Measurements from ENCODE around the gene LCTL.

LCTL gene

DNA sequence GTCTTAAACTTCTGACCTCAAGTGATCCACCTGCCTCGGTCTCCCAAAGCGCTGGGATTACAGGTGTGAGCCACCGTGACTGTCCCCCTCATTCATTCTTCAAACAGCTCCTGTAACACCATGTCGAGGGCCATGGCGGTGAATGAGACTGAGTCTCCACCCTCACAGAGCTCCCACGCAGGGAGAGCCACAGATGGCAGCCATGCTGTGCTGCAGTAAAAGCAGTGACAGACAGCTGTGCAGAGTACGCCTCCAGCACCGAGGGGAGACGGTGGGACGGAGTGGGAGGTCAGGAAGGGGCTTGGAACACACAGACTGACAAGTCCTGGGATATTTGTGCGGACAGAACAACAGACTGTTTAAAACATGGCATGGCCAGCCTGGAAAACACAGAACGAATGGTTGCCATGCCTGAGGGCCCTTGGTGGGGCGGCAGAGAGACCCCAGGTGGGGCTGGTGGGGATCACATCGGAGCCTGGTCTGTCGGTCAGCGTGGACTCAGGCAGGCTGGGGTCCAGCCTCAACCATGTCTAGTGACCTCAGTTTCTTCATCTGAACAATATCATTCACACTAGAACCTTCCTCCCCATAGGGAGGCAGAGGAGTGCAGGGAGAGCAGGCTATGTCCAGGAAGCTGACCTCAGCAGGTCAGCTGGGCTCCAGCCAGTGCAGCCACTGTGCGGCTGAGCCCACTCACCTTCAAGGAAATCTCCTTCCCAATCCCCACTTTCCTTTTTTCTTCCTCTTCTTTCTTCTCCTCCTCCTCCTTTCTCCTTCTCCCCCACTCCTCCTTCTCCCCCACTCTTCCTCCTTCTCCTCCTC is 20.6 kb upstream of the LCTL start:
- H3K4me3 ChIP-seq (ENCODE audit: low read depth, low read length): no peak overlapping the region
- TF ChIP-seq, protein P1, sequence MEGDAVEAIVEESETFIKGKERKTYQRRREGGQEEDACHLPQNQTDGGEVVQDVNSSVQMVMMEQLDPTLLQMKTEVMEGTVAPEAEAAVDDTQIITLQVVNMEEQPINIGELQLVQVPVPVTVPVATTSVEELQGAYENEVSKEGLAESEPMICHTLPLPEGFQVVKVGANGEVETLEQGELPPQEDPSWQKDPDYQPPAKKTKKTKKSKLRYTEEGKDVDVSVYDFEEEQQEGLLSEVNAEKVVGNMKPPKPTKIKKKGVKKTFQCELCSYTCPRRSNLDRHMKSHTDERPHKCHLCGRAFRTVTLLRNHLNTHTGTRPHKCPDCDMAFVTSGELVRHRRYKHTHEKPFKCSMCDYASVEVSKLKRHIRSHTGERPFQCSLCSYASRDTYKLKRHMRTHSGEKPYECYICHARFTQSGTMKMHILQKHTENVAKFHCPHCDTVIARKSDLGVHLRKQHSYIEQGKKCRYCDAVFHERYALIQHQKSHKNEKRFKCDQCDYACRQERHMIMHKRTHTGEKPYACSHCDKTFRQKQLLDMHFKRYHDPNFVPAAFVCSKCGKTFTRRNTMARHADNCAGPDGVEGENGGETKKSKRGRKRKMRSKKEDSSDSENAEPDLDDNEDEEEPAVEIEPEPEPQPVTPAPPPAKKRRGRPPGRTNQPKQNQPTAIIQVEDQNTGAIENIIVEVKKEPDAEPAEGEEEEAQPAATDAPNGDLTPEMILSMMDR (IDR thresholded peaks at IDR 0.05; ENCODE audit: low read depth, low read length): no peak

DNA sequence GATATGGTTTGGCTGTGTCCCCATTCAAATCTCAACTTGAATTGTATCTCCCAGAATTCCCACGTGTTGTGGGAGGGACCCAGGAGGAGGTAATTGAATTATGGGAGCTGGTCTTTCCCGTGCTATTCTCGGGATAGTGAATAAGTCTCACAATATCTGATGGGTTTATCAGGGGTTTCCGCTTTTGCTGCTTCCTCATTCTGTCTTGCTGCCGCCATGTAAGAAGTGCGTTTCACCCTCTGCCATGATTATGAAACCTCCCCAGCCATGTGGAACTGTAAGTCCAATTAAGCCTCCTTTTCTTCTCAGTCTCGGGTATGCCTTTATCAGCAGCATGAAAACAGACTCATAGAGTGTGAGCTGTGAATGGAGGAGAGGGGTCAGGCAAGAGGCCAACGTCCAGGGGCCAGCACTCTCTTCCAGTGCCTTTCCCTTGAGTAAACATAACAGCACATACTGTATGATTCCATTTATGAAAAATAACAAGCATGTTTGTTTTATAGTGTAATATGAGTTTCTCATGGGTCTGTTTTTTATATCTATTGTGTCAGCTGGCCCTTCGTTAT is 16.3 kb upstream of the LCTL start:
- no peak overlapping the region for H3K4me3 ChIP-seq (ENCODE audit: low read depth, low read length)
- TF ChIP-seq, protein P1 (IDR thresholded peaks at IDR 0.05; ENCODE audit: low read depth, low read length): no peak

DNA sequence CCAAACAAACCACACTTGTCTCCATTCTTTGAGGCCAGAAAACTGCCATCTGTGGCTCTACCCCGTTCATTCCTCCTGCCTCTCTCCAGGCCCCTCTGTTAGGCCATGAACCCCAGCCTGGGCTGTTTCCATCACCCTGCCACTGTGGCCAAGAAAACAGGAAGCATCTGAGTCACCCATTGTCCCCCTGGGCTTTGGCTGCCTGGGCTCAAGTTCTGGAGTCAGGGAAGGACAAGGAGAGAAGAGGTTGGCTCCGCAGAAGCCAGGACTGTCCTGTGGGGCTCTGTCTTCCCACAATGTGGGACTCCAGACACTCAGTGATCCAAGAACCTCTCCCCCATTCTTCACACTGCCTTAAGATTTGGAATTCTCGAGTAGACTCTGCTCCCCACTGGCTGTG is 14.8 kb upstream of the LCTL start:
- TF ChIP-seq, protein P1 (IDR thresholded peaks at IDR 0.05; ENCODE audit: low read depth, low read length): no peak
- H3K4me3 ChIP-seq (ENCODE audit: low read depth, low read length): no peak overlapping the region

DNA sequence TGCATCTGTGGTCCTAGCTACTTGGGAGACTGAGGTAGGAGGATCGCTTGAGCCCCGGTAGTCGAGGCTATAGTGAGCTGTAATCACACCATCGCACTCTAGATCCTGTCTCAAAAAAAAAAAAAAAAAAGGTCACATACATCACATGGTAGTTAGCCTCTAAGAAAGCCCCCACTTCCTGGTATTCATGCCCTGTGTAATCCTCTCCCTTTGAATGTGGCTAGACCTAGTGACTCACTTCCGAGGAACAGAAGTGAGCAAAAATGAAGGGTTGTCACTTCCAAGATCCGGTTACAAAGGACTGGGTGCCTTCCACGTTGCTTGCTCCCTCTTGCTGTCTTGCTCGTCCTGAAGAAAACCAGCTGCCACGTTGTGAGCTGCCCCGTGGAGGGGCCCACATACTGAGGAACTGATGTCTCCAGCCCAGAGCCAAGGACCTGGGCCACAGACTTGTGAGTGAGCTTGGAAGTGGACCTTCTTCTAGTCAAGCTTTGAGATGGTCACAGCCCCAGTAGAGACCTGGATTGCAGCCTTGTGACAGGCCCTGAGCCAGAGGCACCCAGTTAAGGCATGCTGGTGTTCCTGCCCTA is 12.6 kb upstream of the LCTL start:
- TF ChIP-seq, protein P1 (IDR thresholded peaks at IDR 0.05; ENCODE audit: low read depth, low read length): no peak

DNA sequence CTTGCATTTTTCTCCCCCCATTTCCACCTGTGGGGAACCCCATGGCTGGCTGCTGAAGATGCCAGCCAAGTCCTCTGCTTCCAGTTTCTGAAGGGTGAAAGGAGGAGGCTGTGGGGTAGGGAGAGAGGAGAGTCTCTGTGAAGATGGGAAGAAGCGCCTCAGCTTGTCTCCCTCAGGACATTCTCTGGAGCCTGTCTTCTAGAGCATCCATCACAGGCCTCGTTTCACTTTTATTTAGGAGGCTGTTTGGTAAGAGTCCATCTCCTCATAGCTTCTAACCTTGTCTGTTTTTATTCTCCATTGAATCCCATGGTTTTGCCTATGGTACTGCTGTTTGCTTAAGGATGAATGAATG is 8.8 kb upstream of the LCTL start:
- TF ChIP-seq, protein P1 (IDR thresholded peaks at IDR 0.05; ENCODE audit: low read depth, low read length): no peak
- H3K4me3 ChIP-seq (ENCODE audit: low read depth, low read length): no peak overlapping the region

More for the DNA sequence above, 12.6 kb upstream of the LCTL start:
- H3K4me3 ChIP-seq (ENCODE audit: low read depth, low read length): no peak overlapping the region

DNA sequence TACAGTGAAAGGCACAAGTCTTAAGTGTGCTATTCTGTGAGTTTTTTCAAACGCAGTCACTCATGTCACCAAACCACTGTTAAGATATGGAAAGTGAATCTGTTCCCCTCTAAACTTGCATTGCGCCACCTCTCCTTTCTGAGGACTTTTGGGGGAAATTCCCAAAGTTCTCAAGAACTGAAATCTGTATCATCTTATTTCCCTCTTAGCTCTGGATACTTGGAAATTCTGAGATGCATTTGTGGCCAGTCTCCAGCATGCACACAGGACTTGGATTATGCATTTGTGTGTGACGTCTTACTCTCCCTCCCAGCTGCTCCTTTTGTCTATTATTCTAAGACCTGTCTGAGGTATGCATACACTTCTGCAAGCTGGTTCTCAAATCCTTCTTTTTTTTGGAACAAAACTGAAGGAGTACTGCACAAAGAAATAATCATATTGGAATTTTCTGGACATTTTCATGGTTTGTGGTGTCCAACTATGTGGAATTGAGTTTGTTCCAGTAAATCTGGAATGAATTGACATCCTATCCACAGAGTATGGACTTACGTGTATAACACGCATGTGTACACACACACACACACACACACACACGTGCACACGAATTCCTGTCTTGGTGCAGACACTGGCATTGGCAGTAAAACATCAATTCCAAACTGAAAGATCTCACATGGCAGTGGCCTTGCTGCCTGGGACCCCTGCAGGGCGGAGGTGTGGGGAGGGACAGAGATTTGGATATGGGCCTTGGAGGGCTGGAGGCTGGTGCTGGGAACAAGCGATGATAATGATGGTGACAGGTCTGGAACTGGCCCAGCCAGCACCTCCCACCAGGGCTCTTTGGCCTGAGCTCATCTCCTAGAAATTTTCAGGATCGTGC is 8.2 kb upstream of the LCTL start:
- TF ChIP-seq, protein P1 (IDR thresholded peaks at IDR 0.05; ENCODE audit: low read depth, low read length): no peak
- no peak overlapping the region for H3K4me3 ChIP-seq (ENCODE audit: low read depth, low read length)

All from WI38 (cell line).